HUES64 (cell line): Measurements from ENCODE around the gene DOCK2.
"Not testable (repeated sequence)": the region's sequence is repeated elsewhere in the genome, so short reads cannot be mapped to it uniquely, and the experiment has no call there.

Source experiments
- H3K27ac ChIP-seq: 2 replicates; pipeline ENCODE4 v1.7.0; 2013; ENCODE audit warnings: low read depth, low read length, inconsistent platforms
- H3K27me3 ChIP-seq: 2 replicates; pipeline ENCODE4 v1.6.1; 2013; ENCODE audit warnings: mild to moderate bottlenecking, low read length; ENCODE audit not compliant: insufficient read depth
- H3K36me3 ChIP-seq: 2 replicates; pipeline ENCODE4 v1.6.1; 2013; ENCODE audit warnings: mild to moderate bottlenecking, low read length; ENCODE audit not compliant: insufficient read depth
- H3K4me1 ChIP-seq: 2 replicates; pipeline ENCODE4 v1.6.1; 2013; ENCODE audit warnings: mild to moderate bottlenecking, low read length, moderate library complexity; ENCODE audit not compliant: insufficient read depth
- H3K4me3 ChIP-seq: 2 replicates; pipeline ENCODE4 v1.5.1; 2013; ENCODE audit warnings: mild to moderate bottlenecking, low read length, moderate library complexity
- H3K9ac ChIP-seq: 2 replicates; pipeline ENCODE4 v1.6.1; 2013; ENCODE audit warnings: mild to moderate bottlenecking, low read depth, low read length
- H3K9me3 ChIP-seq: 2 replicates; pipeline ENCODE4 v1.6.1; 2013; ENCODE audit warnings: low read depth, low read length; ENCODE audit not compliant: insufficient read depth
- WGBS: fragments of 150-250, 120-280 bp; methylation state at CpG from one replicate; pipeline ENCODE4 v1.1.7; 2013; ENCODE audit warnings: missing lambda C conversion rate; 5-methylcytosine and 5-hydroxymethylcytosine counted together

Gene DOCK2

DNA sequence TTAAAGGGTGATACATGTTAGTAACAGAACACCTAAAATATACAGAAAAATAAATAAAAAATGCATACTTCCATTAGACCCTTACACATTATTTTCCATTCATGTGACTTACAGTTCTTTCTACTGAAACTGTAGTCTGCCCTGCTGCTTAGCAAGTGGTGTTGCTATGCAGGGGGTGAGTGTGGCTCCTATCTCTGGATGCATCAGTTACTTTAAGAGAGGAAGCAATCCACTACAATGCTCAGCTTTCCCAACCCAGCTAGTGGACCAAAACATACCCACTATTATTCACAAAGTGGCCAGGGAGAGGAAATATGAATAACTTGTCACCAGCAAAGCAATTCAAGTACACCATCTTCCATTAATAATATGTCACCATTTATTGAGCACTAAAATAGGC lies 121.8 kb downstream of the DOCK2 start:
- H3K36me3 ChIP-seq = no peaks in the 10 kb centered on the region
- H3K9me3 ChIP-seq = no peaks in the 10 kb centered on the region
- peaks cover 7% of the 10 kb centered on the region for H3K4me1 ChIP-seq
- no peak overlapping the region for H3K27ac ChIP-seq
- H3K27me3 ChIP-seq = no peaks in the 10 kb centered on the region
- H3K4me3 ChIP-seq = no peak overlapping the region
- H3K9ac ChIP-seq = no peak overlapping the region

DNA sequence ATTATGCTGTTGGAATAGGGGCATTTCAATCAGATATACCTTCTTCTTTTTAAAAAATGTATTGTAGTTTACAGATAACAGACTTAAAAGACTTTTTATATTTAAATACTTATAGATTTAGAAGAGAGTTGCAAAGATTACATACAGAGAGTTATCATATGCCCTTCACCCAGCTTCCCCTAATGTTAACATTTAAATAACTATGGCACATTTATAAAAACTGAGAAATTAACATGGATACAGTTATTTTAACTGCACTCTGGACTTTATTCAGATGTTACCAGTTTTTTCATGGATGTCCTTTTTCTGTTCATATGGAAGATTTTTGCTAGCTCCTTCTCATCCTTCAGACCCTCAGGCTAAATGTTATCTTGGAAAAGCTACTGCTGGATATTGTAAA lies 123.2 kb downstream of the DOCK2 start:
- Histone ChIP-seq H3K36me3 (no peaks in the 10 kb centered on the region), H3K4me3 (no peak overlapping the region), H3K27me3 (no peaks in the 10 kb centered on the region), H3K27ac (no peak overlapping the region), H3K4me1 (no peaks in the 10 kb centered on the region), H3K9ac (no peak overlapping the region), H3K9me3 (no peaks in the 10 kb centered on the region)

DNA sequence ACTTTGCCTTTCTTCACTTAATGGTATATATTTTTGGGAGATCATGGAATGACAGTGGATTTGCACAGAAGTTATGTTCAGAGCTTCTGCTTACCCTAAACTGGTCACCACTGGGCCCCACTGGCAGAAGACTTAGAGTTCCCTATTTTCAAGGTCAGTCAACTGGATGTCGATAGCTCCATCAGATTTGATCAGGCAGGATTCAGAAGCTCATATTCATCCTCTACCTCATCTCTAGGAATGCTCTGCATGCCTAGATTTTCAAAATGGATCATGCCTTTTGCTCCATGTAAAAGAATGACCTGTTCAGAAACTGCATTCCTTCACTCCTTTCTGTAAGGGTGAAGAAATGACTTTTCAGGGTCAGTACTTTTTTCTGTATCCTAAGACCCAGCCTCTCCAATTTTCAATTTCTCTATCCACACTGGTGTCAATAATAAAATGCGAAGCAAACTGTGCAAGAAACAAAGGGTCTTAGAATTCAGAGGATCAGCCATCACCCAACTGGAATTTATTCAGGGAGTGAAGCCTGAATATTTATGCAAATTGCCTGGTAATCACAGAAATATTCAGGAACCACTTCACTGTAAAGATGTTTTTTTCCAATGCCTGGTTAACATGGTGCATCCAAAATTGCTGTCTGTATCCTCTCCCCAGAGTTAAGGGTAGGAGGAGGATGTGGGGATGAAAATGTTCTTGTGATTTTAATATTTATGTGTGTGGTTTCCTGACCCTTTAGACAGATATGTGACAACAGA lies 125.4 kb downstream of the DOCK2 start:
- Histone ChIP-seq H3K4me1 (peaks cover 3% of the 10 kb centered on the region; the same call in 1 of the 2 replicates), H3K27ac (no peak overlapping the region), H3K36me3 (no peaks in the 10 kb centered on the region), H3K27me3 (no peaks in the 10 kb centered on the region), H3K4me3 (no peak overlapping the region), H3K9ac (no peak overlapping the region), H3K9me3 (no peaks in the 10 kb centered on the region)
- 91% methylated on average over 2 of the region's 2 CpGs for WGBS

DNA sequence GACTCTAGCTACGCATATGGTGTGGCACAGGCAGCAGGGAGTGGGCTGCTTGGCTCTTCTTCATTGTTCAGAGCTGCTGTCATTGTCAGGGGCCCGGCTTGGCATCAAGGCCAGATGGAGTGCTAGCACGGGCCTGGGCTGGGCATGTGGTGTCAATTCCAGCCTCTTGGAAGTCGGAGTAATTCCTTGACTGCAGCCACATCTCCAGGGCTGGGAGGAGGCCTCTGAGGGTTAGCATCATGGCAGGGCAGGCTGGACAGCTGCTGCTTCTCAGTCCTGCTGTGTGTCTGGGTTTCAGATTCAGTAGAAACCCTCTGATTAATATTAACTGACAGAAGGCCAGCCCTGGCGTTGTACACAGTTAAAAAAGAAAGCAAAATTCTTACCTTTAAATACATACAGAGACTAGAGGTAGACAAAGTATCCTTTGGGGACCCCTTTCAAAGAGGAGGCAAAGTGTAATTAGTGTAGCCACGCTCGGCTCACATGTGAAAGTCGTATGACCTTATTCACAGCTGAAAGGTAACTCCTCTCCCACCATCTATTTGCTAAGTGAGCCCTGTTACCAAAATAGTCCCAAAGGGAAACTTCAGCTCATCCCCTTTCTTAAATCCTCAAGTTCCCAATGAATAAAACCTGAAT lies 126.4 kb downstream of the DOCK2 start:
- WGBS = 88% methylated on average over 8 of the region's 8 CpGs
- no peaks in the 10 kb centered on the region for H3K9me3 ChIP-seq
- H3K9ac ChIP-seq = no peak overlapping the region

DNA sequence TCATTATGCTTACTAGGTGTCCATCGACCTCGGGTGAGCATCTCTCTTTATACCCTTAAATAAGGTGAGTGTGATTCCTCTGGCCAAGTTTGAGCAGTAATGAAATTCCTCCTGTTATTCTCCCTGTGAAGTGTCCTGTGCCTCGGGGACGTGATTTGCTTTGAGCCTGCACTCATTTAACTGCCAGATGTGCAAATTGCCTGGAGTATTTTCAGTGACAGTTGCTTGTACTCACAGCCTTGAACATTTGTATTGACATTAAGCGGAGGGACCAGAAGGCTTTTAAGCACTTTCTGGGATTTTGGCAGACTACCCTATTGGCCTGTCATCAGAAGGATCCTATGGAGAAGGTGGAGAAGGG lies 126.9 kb downstream of the DOCK2 start:
- H3K4me1 ChIP-seq = peaks cover 16% of the 10 kb centered on the region; the same call in 1 of the 2 replicates
- H3K9me3 ChIP-seq = no peaks in the 10 kb centered on the region
- H3K36me3 ChIP-seq = no peaks in the 10 kb centered on the region

More for the DNA sequence above, 126.4 kb downstream of the DOCK2 start:
- Histone ChIP-seq H3K27ac (no peak overlapping the region), H3K27me3 (no peaks in the 10 kb centered on the region), H3K36me3 (no peaks in the 10 kb centered on the region), H3K4me1 (peaks cover 11% of the 10 kb centered on the region; the same call in 1 of the 2 replicates), H3K4me3 (no peak overlapping the region)

DNA sequence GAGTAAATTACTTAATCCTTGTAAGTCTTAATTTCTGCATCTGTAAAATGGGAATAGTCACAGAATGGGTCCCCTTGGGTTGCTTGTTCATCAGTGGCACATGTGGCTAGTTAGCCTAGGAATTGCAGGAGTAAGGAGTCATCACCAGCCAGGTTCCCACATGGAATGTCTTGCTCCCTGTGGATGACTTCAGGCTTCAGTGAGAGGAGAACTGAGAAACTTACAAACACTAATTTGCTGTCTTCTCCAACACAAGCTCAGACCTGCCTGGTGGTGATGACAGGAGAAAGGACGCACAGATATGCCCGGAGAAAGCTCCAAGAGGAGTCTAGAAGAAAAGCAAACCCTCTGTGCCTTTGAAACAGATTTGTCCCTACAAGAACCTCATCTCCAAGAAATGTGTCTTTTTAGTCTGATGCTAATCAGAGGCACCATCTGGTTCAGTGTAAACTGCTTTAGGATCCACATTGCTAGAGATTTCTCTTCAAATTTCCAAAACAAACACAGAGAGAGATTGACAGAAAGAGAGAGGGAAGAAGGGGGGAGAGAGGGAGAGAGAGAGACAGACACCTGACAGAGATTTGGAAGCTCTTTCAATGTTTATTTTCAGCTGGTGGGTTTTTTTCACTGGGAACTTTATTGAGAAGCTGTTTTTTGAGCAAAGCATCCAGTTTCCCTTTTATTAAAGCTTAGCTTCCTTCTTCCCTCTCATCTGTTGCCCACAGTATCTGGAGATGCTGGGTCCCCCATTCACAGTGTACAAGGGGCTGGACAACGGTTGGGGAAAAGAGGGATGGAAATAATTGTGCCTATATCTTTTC lies 128.3 kb downstream of the DOCK2 start:
- Histone ChIP-seq H3K36me3 (no peaks in the 10 kb centered on the region), H3K27ac (no peak overlapping the region), H3K4me1 (peaks cover 16% of the 10 kb centered on the region; the same call in 1 of the 2 replicates), H3K4me3 (no peak overlapping the region), H3K9ac (no peak overlapping the region), H3K9me3 (no peaks in the 10 kb centered on the region), H3K27me3 (no peaks in the 10 kb centered on the region)
- WGBS = 97% methylated on average over 2 of the region's 3 CpGs

More for the DNA sequence above, 126.9 kb downstream of the DOCK2 start:
- Histone ChIP-seq H3K27ac (no peak overlapping the region), H3K4me3 (no peak overlapping the region), H3K27me3 (no peaks in the 10 kb centered on the region), H3K9ac (no peak overlapping the region)
- WGBS = 92% methylated on average over 5 of the region's 5 CpGs

DNA sequence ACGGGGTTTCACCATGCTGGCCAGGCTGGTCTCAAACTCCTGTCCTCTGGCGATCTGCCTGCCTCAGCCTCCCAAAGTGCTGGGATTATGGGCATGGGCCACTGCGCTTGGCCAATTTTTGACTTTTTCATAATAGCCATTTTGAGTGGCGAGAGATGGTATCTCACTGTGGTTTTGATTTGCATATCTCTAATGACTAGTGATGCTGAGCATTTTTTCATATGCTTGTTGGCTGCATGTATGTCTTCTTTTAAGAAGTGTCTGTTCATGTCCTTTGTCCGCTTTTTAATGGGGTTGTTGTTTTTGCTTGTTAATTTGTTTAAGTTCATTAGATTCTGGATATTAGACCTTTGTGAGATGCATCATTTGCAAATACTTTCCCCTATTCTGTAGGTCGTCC lies 129.9 kb downstream of the DOCK2 start:
- H3K27ac ChIP-seq, H3K27me3 ChIP-seq, H3K9ac ChIP-seq, H3K9me3 ChIP-seq, H3K4me3 ChIP-seq, H3K36me3 ChIP-seq: not testable (repeated sequence)
- 92% methylated on average over 6 of the region's 6 CpGs for WGBS
- peaks cover 16% of the 10 kb centered on the region; the same call in 1 of the 2 replicates for H3K4me1 ChIP-seq

DNA sequence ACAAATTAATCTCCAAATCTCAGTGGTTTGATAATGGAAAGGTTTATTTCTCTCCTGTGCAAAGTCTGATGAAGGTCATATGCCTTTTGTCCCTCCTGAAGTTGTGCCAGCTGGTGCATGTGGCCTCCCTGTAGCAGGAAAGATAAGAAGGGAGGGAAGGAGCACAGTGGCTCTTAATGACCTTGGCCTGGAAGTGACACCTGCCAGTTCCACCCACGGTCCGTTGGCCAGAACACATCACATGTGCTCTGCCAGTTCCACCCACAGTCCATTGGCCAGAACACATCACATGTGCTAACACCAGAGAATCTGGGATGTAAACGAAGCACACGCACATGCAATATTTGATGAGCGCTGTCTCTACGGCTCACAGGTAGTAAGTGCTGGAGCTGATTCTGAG lies 130.9 kb downstream of the DOCK2 start:
- H3K36me3 ChIP-seq = no peaks in the 10 kb centered on the region
- H3K9me3 ChIP-seq = no peaks in the 10 kb centered on the region
- H3K9ac ChIP-seq = no peak overlapping the region
- WGBS = 74% methylated on average over 6 of the region's 6 CpGs
- no peak overlapping the region for H3K27ac ChIP-seq
- H3K27me3 ChIP-seq = no peaks in the 10 kb centered on the region
- H3K4me3 ChIP-seq = no peak overlapping the region
- H3K4me1 ChIP-seq = peaks cover 16% of the 10 kb centered on the region; the same call in 1 of the 2 replicates

DNA sequence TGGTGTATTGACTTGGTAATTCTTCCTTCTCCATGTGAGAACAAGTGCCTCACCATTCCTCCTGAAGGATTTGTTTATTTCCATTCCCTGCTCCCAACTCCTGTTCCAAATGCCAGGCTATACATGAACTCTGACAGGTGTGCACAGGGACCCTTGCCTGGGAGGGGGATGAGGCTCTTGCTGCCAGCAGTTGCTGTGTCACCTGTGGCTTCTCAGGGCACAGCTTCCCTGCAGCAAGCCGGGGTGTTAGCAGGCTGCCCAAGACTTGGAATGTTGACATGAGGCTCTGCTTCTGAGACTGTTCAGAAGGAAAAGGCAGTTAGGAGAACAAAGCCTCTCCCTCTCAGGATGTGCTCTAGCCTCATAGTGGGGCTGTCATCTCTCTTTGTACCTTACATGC lies 131.3 kb downstream of the DOCK2 start:
- WGBS = 65% methylated on average over 1 of the region's 1 CpG
- no peaks in the 10 kb centered on the region for H3K27me3 ChIP-seq
- H3K9ac ChIP-seq = no peak overlapping the region
- no peak overlapping the region for H3K27ac ChIP-seq
- H3K9me3 ChIP-seq = no peaks in the 10 kb centered on the region
- peaks cover 16% of the 10 kb centered on the region; the same call in 1 of the 2 replicates for H3K4me1 ChIP-seq
- H3K4me3 ChIP-seq = no peak overlapping the region
- H3K36me3 ChIP-seq = no peaks in the 10 kb centered on the region

DNA sequence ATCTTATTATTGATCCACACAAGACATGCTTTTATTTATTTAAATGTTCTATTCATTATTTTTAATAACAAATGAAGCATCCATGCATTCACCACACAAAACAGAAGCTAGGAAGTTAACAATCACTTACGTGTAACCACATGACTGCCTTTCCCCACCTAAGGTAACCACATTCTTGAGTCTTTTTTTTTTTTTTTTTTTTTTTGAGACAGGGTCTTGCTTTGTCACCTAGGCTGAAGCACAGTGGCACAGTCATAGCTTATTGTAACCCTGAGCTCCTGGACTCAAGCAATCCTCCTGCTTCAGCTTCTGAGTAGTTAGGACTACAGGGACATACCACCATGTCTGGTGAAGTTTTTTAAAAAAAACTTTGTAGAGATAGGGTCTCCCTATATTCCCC lies 133.0 kb downstream of the DOCK2 start:
- Histone ChIP-seq H3K36me3 (no peaks in the 10 kb centered on the region), H3K9ac (no peak overlapping the region), H3K4me3 (no peak overlapping the region), H3K4me1 (peaks cover 16% of the 10 kb centered on the region; the same call in 1 of the 2 replicates), H3K9me3 (no peaks in the 10 kb centered on the region), H3K27me3 (no peaks in the 10 kb centered on the region), H3K27ac (no peak overlapping the region)
- 100% methylated on average over 1 of the region's 1 CpG for WGBS

DNA sequence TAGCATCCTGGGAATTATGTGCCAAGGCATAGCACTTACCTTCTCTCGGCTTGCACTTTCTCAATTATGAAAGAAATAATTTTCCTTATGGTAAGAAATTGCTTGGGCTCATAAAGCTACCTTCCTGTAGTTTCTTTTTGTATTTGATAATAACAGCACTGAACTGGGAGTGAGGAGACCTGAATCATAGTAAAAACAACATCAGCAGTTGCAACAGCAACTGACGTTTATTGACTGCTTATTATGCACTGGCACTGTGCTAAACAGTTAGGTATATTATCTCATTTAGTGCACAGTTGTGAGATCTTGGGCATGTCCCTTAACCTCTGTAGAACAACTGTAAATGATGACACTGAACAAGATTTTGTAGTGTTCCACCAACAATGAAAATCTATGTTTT lies 135.2 kb downstream of the DOCK2 start:
- Histone ChIP-seq H3K9ac (no peak overlapping the region), H3K9me3 (no peaks in the 10 kb centered on the region), H3K4me1 (peaks cover 21% of the 10 kb centered on the region), H3K27me3 (no peaks in the 10 kb centered on the region), H3K27ac (no peak overlapping the region), H3K4me3 (no peak overlapping the region), H3K36me3 (no peaks in the 10 kb centered on the region)
- 89% methylated on average over 1 of the region's 2 CpGs for WGBS
